ENCODE data around the gene C10orf53.

GRCh38 chr10:49713266-49713665, 33.8 kb downstream of the C10orf53 start:
- TF ChIP-seq GATA2 (IDR thresholded peaks at IDR 0.05; ENCODE audit: low read depth, low read length), result no peak
- TF ChIP-seq GATA3 (IDR thresholded peaks at IDR 0.05; ENCODE audit: low read depth, low read length), result no peak

Measured in SH-SY5Y (cell line).